GM23248 (cell line): ENCODE measurements around the gene ANP32B. TPM values are rescaled to one million over a fixed set of nuclear protein-coding genes. Genes with fewer than 3 reads are reported as not detected.

ENCODE experiments used
- DNase-seq: peaks from one replicate; pipeline ENCODE4 v3.0.0-alpha.2; 2015
- H2AFZ ChIP-seq: fragments of 200-600 bp; sonication (generic); 2 replicates; pipeline ENCODE4 v1.6.1; 2016; ENCODE audit warnings: antibody characterized with exemption
- H3F3A ChIP-seq: fragments of 200-600 bp; sonication (generic); 2 replicates; pipeline ENCODE4 v1.6.1; 2016; ENCODE audit warnings: mild to moderate bottlenecking, antibody characterized with exemption, mixed run types; ENCODE audit not compliant: insufficient read depth
- H3K27ac ChIP-seq: fragments of 200-600 bp; sonication (generic); 2 replicates; pipeline ENCODE4 v1.5.1; 2016; ENCODE audit warnings: mild to moderate bottlenecking
- H3K27me3 ChIP-seq: fragments of 200-600 bp; sonication (generic); replicated peaks from 2 replicates; pipeline ENCODE4 v1.6.1; 2016; ENCODE audit warnings: mild to moderate bottlenecking; ENCODE audit not compliant: insufficient read depth
- H3K36me3 ChIP-seq: fragments of 200-600 bp; sonication (generic); 2 replicates; pipeline ENCODE4 v1.6.1; 2016; ENCODE audit warnings: low read depth, mild to moderate bottlenecking
- H3K4me1 ChIP-seq: fragments of 200-600 bp; sonication (generic); 2 replicates; pipeline ENCODE4 v1.6.1; 2016; ENCODE audit warnings: mild to moderate bottlenecking; ENCODE audit not compliant: insufficient read depth
- H3K4me2 ChIP-seq: fragments of 200-600 bp; sonication (generic); one replicate; pipeline ENCODE4 v1.6.1; 2016; ENCODE audit warnings: mild to moderate bottlenecking; ENCODE audit not compliant: unreplicated experiment
- H3K4me3 ChIP-seq: fragments of 200-600 bp; sonication (generic); 2 replicates; pipeline ENCODE4 v1.5.1; 2016; ENCODE audit warnings: mild to moderate bottlenecking
- H3K79me2 ChIP-seq: fragments of 200-600 bp; sonication (generic); 2 replicates; pipeline ENCODE4 v1.6.1; 2016; ENCODE audit warnings: mild to moderate bottlenecking; ENCODE audit not compliant: insufficient read depth
- H3K9ac ChIP-seq: fragments of 200-600 bp; sonication (generic); 2 replicates; pipeline ENCODE4 v1.6.1; 2016; ENCODE audit warnings: mild to moderate bottlenecking
- H3K9me2 ChIP-seq: fragments of 200-600 bp; sonication (generic); 2 replicates; pipeline ENCODE4 v1.6.1; 2016; ENCODE audit warnings: mixed run types, mild to moderate bottlenecking, moderate library complexity; ENCODE audit not compliant: insufficient read depth
- H3K9me3 ChIP-seq: fragments of 200-600 bp; sonication (generic); one replicate; pipeline ENCODE4 v1.6.1; 2017; ENCODE audit warnings: low read depth
- H4K20me1 ChIP-seq: fragments of 200-600 bp; sonication (generic); 2 replicates; pipeline ENCODE4 v1.6.0; 2016; ENCODE audit not compliant: insufficient read depth
- EZH2 ChIP-seq: fragments of 200-600 bp; sonication (generic); IDR thresholded peaks from 2 replicates; pipeline ENCODE4 v1.6.1; 2018; ENCODE audit warnings: antibody characterized with exemption, mild to moderate bottlenecking; ENCODE audit not compliant: insufficient read depth, poor library complexity, severe bottlenecking
- EZH2phosphoT487 ChIP-seq: fragments of 200-600 bp; sonication (generic); IDR thresholded peaks from 2 replicates; pipeline ENCODE4 v1.6.1; 2018; ENCODE audit warnings: antibody characterized with exemption, moderate library complexity, mild to moderate bottlenecking, low read depth; ENCODE audit not compliant: insufficient read depth
- WGBS, 2 experiments: methylation state at CpG; one replicate each; pipeline ENCODE4 v1.1.6; 2015 to 2017; ENCODE audit warnings: low lambda C conversion rate in 2 of 2, low coverage in 1 of 2; ENCODE audit errors: missing lambda C conversion rate in 2 of 2; 5-methylcytosine and 5-hydroxymethylcytosine counted together
- in situ Hi-C: fragments of 300-500 bp; cut with MboI; formaldehyde crosslinking; loops from 2 replicates; pipeline ENCODE4 v1.15.0; 2020
- polyA plus RNA-seq: library from polyadenylated mRNA; unstranded; fragments of >200 nt; fragmentation: Nextera tagmentation; extraction: Ambion mirVana; gene quantifications from 2 replicates; pipeline ENCODE4 v1.2.1, GENCODE V29; 2016
- total RNA-seq: library from RNA; depleted of rRNA; stranded (reverse); fragments of >200 nt; shearing (Covaris generic); gene quantifications from 2 replicates; pipeline ENCODE4 v1.2.3, GENCODE V29; 2014

ANP32B gene
- total and polyA plus RNA-seq, 2 experiments from 2014 or later: 11.2 to 138 TPM

- no peak for TF ChIP-seq EZH2phosphoT487
- TF ChIP-seq EZH2: no peak
- in situ Hi-C loops: no loop called here
- Histone ChIP-seq H4K20me1 (peaks cover 12% of the 10 kb centered on the region; the same call in 1 of the 2 replicates), H3K27me3 (no peaks in the 10 kb centered on the region), H3K4me3 (peak overlapping the region; percentile 94), H3K9me2 (no peaks in the 10 kb centered on the region), H3K9ac (peak overlapping the region; percentile 99), H3K36me3 (no peaks in the 10 kb centered on the region), H3K27ac (peak overlapping the region; percentile 94), H3K79me2 (peaks cover 57% of the 10 kb centered on the region), H2AFZ (peak overlapping the region; percentile 51), H3F3A (peaks cover 24% of the 10 kb centered on the region), H3K4me1 (peaks cover 33% of the 10 kb centered on the region), H3K9me3 (no peaks in the 10 kb centered on the region), H3K4me2 (peak overlapping the region; percentile 96)
- peak; percentile 64 for DNase-seq
- 5 to 6% methylated on average over 38 to 47 of the region's 59 CpGs for WGBS, 2 experiments
Observed at GRCh38 chr9:97985058-97985861, 2.1 kb downstream of the ANP32B start.

- WGBS, 2 experiments: 91 to 95% methylated on average over 5 of the region's 5 CpGs
- peak overlapping the region; percentile 7 for H3K4me2 ChIP-seq
- H4K20me1 ChIP-seq: peaks cover 16% of the 10 kb centered on the region; the same call in 1 of the 2 replicates
Observed at GRCh38 chr9:97987487-97987886, 4.3 kb downstream of the ANP32B start.

GRCh38 chr9:97990259-97990658, 7.1 kb downstream of the ANP32B start:
- Histone ChIP-seq H3F3A (peaks cover 36% of the 10 kb centered on the region), H3K4me3 (no peak overlapping the region), H3K9me2 (no peaks in the 10 kb centered on the region), H3K27ac (peak overlapping the region; percentile 25; the same call in 1 of the 2 replicates), H3K4me2 (peak overlapping the region; percentile 21), H3K4me1 (peaks cover 37% of the 10 kb centered on the region), H4K20me1 (peaks cover 31% of the 10 kb centered on the region; the same call in 1 of the 2 replicates), H3K79me2 (peaks cover 100% of the 10 kb centered on the region), H3K36me3 (peaks cover 7% of the 10 kb centered on the region), H2AFZ (no peak overlapping the region), H3K9me3 (no peaks in the 10 kb centered on the region), H3K27me3 (no peaks in the 10 kb centered on the region), H3K9ac (no peak overlapping the region)
- TF ChIP-seq EZH2 (no peak), EZH2phosphoT487 (no peak)
- in situ Hi-C loops: no loop called here
- WGBS, 2 experiments: 38 to 46% methylated on average over 2 of the region's 2 CpGs
- DNase-seq: peak; percentile 84

More at GRCh38 chr9:97987487-97987886, 4.3 kb downstream of the ANP32B start:
- H3K4me1 ChIP-seq: peaks cover 34% of the 10 kb centered on the region
- no peak overlapping the region for H3K27ac ChIP-seq
- no peak overlapping the region for H3K9ac ChIP-seq
- DNase-seq: no peak
- H3K4me3 ChIP-seq: no peak overlapping the region
- no peak overlapping the region for H2AFZ ChIP-seq
- no peaks in the 10 kb centered on the region for H3K9me2 ChIP-seq
- H3K79me2 ChIP-seq: peaks cover 79% of the 10 kb centered on the region
- no peaks in the 10 kb centered on the region for H3K36me3 ChIP-seq
- H3K9me3 ChIP-seq: no peaks in the 10 kb centered on the region
- no peaks in the 10 kb centered on the region for H3K27me3 ChIP-seq
- in situ Hi-C loops: no loop called here
- TF ChIP-seq EZH2phosphoT487 (no peak), EZH2 (no peak)
- H3F3A ChIP-seq: peaks cover 32% of the 10 kb centered on the region

- Histone ChIP-seq H3K27me3 (no peaks in the 10 kb centered on the region), H3K4me3 (no peak overlapping the region), H3K9ac (no peak overlapping the region), H3K9me3 (no peaks in the 10 kb centered on the region), H3K27ac (no peak overlapping the region), H3K36me3 (peaks cover 19% of the 10 kb centered on the region), H2AFZ (no peak overlapping the region), H3K9me2 (no peaks in the 10 kb centered on the region), H3F3A (peaks cover 31% of the 10 kb centered on the region), H3K4me1 (peaks cover 30% of the 10 kb centered on the region), H3K79me2 (peaks cover 100% of the 10 kb centered on the region), H4K20me1 (peaks cover 32% of the 10 kb centered on the region; the same call in 1 of the 2 replicates), H3K4me2 (no peak overlapping the region)
- in situ Hi-C loops: no loop called here
- 63% methylated on average over 5 of the region's 5 CpGs for WGBS, 2 experiments
- DNase-seq: no peak
- TF ChIP-seq EZH2: no peak
- no peak for TF ChIP-seq EZH2phosphoT487
Observed at GRCh38 chr9:97991818-97992217, 8.7 kb downstream of the ANP32B start.
